ENCODE measurements around the gene OTOF.

GRCh38 chr2:26483957-26484565, 6.1 kb upstream of the OTOF start:
- no peak for TF ChIP-seq CTCF (IDR thresholded peaks at IDR 0.05)
- TF ChIP-seq POLR2A (IDR thresholded peaks at IDR 0.05), result no peak

Data from body of pancreas (tissue), 4 donors.